ENCODE data around the gene CASP3.
A peak's percentile ranks its signal among the peaks of the same experiment; 100 is the strongest.
"Not testable (repeated sequence)": the region's sequence is repeated elsewhere in the genome, so short reads cannot be mapped to it uniquely, and the experiment has no call there.

CASP3 gene

DNA sequence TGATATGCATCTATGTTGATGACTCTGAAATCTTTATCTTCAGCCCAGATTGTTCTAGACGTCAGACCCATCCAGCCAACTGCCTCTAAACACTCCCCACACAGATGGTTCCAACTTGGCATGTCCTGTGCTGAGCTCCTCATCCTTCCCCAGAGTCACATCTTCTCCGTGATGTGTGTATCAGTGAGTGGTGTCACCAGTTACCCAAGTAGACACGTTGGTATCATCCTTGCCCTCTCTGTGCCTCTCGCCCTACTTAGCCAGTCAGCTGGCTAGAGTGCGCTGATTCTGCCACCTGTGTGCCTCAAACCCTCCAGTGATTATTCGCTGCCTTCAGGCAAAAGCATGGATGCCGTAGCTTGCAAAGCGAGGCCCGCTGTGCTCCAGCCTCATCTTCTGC is 18.8 kb upstream of the CASP3 start:
- DNase-seq: no peak
- in situ Hi-C loops (cut with MboI; ENCODE audit: low pct_unique_long_range_greater_than_20kb, low sequenced_read_pairs): no loop called here

GRCh38 chr4:184666670-184667069 is 17.4 kb upstream of the CASP3 start:
- DNase-seq: no peak
- in situ Hi-C loops (cut with MboI; ENCODE audit: low pct_unique_long_range_greater_than_20kb, low sequenced_read_pairs): no loop called here

- in situ Hi-C loops (cut with MboI; ENCODE audit: low pct_unique_long_range_greater_than_20kb, low sequenced_read_pairs): no loop called here
- peak; percentile 43 for DNase-seq
Measured at GRCh38 chr4:184664445-184665210, 15.4 kb upstream of the CASP3 start.

GRCh38 chr4:184662236-184662635 is 13.0 kb upstream of the CASP3 start:
- DNase-seq: no peak
- in situ Hi-C loops (cut with MboI; ENCODE audit: low pct_unique_long_range_greater_than_20kb, low sequenced_read_pairs): no loop called here

DNA sequence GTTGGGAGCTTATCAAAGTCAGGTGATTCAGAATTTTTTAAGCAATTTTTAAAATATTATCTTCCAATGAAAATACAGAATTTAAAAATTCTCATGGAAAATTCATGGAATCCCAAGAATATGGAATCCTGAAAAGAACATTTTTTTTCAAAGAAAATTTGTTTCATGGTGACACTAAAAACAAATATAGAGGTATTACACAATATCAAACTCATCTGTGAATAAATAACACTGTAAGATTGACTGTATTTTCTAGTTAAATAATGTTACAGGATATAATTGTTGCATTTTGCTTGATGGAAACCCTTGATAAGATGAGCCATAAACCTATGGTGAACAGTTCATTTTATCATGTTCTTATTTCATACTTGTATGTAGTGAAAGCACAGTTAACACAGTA is 11.7 kb upstream of the CASP3 start:
- no peak for DNase-seq
- in situ Hi-C loops (cut with MboI; ENCODE audit: low pct_unique_long_range_greater_than_20kb, low sequenced_read_pairs): no loop called here

- DNase-seq; in situ Hi-C loops (cut with MboI; ENCODE audit: low pct_unique_long_range_greater_than_20kb, low sequenced_read_pairs): not testable (repeated sequence)
Measured at GRCh38 chr4:184657820-184658219, 8.6 kb upstream of the CASP3 start.

- in situ Hi-C loops (cut with MboI; ENCODE audit: low pct_unique_long_range_greater_than_20kb, low sequenced_read_pairs): no loop called here
- no peak for DNase-seq
Measured at GRCh38 chr4:184657144-184657543, 7.9 kb upstream of the CASP3 start.

- in situ Hi-C loops (cut with MboI; ENCODE audit: low pct_unique_long_range_greater_than_20kb, low sequenced_read_pairs): no loop called here
- no peak for DNase-seq
Measured at GRCh38 chr4:184655889-184656869, 6.9 kb upstream of the CASP3 start.

DNA sequence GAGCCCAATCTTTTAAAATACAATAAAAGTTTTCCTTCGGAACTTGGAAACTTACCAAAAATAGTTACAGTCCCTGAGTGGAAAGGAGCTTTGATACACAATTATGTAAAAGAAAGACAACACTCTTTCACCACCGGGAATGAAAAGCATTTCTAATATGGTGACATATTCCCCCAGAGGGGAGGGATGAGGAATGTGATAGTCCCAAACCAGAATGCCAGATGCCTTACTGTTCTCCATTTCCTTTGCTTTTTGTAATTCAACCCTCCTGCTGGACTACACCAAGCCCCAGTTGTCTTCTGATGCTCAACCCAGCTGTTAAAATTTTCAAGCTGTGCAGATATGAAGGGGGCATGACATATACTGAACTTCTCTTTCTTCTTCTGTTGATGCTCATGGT is 4.4 kb upstream of the CASP3 start:
- in situ Hi-C loops (cut with MboI; ENCODE audit: low pct_unique_long_range_greater_than_20kb, low sequenced_read_pairs): no loop called here
- DNase-seq: no peak

DNA sequence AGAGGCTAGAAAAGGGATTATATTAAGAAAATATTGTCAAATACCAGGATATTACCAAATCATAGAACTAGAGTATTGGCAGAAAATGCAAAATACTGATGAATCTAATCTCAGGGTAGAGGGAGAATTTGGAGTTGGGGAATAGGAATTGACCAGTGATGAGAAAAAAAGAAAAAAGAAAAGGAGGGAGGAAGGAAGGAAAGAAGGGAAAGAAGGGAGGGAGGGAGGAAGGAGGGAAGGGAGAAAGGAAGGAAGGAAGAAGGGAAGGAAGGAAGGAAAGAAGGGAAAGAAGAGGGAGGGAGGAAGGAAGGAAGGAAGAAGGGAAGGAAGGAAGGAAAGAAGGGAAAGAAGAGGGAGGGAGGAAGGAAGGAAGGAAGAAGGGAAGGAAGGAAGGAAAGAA is 3.4 kb upstream of the CASP3 start:
- DNase-seq; in situ Hi-C loops (cut with MboI; ENCODE audit: low pct_unique_long_range_greater_than_20kb, low sequenced_read_pairs): not testable (repeated sequence)

DNA sequence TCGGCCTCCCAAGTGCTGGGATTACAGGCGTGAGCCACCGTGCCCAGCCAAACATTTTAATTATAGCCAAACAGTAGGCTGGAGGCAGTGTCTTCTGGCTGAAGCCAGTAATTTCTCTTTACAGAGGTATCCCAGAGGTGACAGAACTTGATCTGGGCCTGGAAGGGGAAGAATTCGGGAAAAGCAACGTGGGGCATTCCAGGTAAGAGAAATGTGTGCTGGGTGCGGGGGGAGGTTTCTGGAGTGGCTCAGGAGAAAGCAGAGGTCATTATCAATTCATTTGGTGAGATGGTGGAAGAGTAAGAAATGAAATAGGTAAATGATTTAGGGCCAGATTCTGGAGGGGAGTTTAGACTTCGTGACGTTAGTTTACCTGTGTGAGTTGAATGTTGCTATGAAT is 2.7 kb upstream of the CASP3 start:
- no peak for DNase-seq
- in situ Hi-C loops (cut with MboI; ENCODE audit: low pct_unique_long_range_greater_than_20kb, low sequenced_read_pairs): no loop called here

DNA sequence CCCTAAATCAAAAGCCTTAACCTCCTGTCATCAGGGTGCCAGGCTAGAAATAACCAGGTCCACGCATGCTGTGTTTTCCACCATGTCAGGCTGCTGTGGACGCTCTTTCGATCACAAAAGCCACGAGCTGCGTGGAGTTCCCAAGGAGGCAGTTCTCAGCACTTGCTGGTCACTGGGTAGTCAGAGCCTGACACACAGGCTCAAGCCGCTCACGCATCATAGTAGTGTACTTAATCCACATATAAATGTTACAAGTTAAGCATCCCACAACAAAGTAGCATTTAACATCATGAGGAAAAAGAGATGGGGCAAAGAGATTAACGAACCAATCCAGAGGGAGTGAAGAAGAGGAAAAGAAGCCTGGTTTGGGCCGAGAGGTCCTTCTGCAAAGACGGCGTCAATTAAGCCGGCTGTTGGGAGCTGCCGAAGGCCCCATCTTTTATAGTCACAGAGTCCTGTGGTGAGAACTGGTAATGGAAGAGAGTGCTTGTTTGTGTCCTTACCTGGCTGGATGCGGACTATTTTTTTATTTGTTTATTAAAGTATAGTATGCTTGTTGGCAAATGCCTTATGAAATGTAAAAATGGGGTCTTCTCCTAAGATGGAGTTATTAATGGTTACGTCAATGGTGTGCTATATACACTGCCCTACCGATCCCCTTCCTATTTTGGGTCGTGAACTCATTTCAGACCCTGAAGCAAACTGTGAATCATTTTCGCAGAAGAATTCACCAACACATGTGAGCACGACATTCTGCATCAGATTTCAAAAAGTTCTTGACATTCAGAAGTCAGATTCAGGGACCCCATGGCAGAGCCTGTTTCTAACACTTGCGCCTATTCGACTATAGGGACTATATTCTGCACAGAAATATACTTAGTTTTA is 966 bp upstream of the CASP3 start:
- peak; percentile 64 for DNase-seq
- in situ Hi-C loops (cut with MboI; ENCODE audit: low pct_unique_long_range_greater_than_20kb, low sequenced_read_pairs): no loop called here

GRCh38 chr4:184648313-184649025 is 778 bp downstream of the CASP3 start:
- DNase-seq: peak; percentile 56
- in situ Hi-C loops (cut with MboI; ENCODE audit: low pct_unique_long_range_greater_than_20kb, low sequenced_read_pairs): no loop called here

DNA sequence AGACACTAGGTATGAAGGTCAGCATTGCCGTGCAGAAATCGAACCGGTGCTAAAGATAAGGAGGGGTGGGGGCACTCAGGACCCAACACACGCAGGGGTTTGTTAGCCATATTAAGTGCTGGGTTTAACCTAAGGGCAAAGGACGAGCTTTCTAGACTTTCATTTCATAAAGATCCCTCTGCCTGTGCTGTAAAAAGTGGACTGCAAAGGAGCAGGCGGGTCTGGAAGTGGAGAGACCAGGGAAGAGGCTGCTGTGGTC is 1.3 kb downstream of the CASP3 start:
- no peak for DNase-seq
- in situ Hi-C loops (cut with MboI; ENCODE audit: low pct_unique_long_range_greater_than_20kb, low sequenced_read_pairs): no loop called here

DNA sequence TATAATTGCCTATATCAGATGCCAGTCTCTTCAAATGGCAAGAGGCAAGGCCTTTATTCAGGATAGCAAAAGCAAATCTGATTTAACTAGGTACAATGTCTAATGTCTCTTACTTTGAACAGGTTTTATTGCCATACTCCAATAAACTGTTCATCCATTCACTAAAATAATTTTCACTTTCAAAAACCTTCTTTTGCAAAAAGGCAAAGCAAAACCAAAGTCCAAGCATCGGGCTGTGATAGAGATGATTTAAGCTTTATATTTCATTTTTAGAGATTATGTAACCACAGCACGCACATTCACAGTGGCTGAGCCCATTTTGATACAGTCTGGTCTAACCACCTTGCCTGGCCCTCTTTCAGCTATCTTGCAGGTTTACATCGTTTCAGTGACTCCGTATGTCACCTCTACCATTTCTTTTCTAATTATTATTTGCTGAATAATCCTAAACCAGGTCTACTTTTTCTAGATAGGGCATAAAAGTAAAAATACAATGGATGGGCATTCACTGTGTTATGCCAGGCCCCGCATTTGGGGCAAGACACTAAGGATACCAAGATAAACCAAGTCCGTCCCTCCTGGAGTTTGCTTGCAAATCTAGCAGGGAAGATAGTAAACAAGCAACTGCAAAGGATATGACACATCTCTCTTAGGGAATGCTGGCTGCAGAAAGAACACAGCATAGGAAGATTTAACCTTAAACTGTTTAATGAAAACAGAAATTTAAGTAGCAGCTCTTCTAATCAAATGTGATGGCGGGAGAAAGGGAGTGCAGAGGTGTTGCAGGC is 1.8 kb downstream of the CASP3 start:
- DNase-seq: no peak
- in situ Hi-C loops (cut with MboI; ENCODE audit: low pct_unique_long_range_greater_than_20kb, low sequenced_read_pairs): no loop called here

DNA sequence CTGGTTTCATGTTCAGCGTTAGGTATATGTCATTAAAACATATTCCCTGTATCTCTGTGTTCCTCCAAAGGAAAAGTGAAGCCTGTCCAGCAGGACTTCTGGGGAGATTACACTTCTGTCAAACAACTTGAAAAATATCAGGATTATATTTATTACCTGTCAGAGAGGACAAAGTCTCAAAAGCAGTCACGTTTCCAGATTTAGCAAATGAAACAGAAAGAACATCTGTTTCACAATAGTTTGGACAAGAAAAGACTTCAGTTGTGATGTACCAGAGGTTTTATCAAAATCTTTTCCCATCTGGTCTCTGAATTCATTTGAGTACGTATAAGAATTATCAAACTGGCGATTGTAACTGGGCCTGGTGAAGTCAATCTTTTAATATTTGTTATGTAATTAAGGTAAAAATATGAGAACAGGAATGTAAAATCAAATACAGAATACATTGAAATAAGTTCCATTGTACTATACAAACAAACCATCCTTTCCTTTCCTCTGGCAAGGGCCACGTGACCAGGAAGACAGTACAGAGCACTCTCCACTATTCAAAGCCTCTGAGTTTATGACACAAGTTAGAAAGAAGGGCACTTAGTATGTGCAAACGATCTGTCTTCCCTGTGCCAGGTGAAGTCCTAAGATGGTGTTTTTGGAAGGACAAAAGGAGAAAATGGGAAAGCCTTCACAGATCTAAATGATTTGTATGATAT is 3.2 kb downstream of the CASP3 start:
- in situ Hi-C loops (cut with MboI; ENCODE audit: low pct_unique_long_range_greater_than_20kb, low sequenced_read_pairs): no loop called here
- no peak for DNase-seq

DNA sequence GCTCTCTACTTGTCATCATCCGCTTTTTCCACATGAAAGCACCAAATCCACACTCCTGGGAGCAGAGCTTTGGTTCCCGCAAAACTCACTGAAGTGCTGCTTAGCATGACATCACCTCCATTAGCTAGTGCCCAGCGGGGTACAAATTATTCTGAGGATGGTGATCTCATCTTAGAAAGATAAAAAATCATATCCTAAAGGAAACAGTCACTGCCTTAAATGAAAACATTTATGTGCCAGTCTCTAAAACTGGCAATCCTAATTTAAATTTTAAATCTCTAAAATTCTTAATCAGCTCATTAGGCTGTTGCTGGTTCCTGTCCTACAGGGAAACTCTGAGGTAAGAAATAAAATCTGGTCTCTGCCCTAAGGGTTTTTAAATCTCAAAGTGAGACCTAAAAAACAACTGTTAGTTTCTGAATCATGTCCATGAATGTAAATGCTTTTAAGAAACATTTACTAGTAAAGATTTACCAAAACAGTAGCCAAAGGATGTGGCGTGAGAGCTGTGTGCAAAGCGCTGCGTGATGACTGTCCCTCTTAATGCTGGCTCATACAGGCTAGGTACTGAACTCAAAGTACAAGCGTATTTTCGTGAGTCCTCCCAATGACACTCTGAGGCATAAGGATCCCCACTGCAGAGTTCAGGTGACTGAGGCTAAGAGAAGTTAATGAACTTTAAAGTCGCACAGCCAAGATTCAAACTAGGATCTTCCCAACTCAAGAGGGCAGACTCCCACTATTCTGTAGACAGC is 4.5 kb downstream of the CASP3 start:
- in situ Hi-C loops (cut with MboI; ENCODE audit: low pct_unique_long_range_greater_than_20kb, low sequenced_read_pairs): no loop called here
- DNase-seq: no peak

Measured in KBM-7 (cell line).